ENCODE results near the gene OBSCN. TPM values are rescaled to one million over a fixed set of nuclear protein-coding genes. Genes with fewer than 3 reads are reported as not detected.
A peak's percentile ranks its signal among the peaks of the same experiment; 100 is the strongest.

Gene OBSCN
- total RNA-seq, 1 donor from 2014 or later: 17.5 TPM

DNA sequence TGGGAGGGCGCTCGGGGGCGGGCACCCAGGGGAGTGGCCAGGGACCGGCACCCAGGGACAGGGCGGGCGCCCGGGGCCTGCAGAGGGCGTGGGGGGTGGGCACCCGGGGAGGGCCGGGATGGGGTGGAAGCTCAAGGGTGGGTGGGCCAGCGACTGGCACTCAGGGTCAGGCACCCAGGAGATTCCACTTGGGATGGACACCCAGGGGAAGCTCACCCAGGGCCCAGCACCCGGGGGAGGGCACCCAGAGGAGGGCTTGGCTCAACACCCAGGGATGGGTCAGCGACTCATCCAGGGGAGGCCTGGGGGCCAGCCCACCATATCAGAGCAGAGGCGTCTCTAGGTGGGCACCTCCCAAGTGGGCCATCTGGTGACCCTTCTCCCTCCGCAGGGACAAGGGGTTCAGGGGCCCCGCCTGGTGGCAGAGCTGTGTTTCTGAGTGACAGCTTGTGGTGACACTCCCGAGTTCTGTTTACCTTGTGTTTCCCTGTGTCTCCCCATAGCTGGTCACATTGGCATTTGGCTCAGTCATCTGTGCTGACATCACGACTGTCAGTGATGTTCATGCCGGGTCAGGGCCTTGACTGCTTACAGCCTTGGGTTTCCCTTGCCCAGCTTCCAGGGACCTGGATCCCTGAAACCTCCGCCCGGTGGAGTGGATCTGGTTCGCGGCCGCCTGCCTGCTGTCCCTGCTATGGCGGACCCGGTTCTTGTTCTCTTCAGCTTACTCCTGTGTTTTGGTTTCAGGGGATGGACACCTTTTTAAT lies 41.5 kb upstream of the OBSCN start:
- FAIRE-seq (no peak), DNase-seq (ENCODE audit: low read depth) (peak; percentile 51)
- no peaks in the 10 kb centered on the region for H4K20me1 ChIP-seq (ENCODE audit: insufficient read depth, low read length)
- peak overlapping the region; percentile 99 for H3K9ac ChIP-seq (ENCODE audit: low read length)
- H3K4me3 ChIP-seq (ENCODE audit: insufficient read depth, low read depth, low read length): peak overlapping the region; percentile 73
- H3K4me1 ChIP-seq (ENCODE audit: insufficient read depth, low read length): peaks cover 28% of the 10 kb centered on the region
- peaks cover 10% of the 10 kb centered on the region for H3K4me1 Mint-ChIP-seq (ENCODE audit: low read depth, unreplicated experiment)
- H2AFZ ChIP-seq (ENCODE audit: low read depth, low read length): peak overlapping the region; percentile 67
- H3K36me3 ChIP-seq (ENCODE audit: insufficient read depth, low read length): no peaks in the 10 kb centered on the region
- no peaks in the 10 kb centered on the region for H3K27me3 ChIP-seq (ENCODE audit: insufficient read depth, low read length)
- no peaks in the 10 kb centered on the region for H3K27me3 Mint-ChIP-seq (ENCODE audit: low read depth, unreplicated experiment)
- peaks cover 2% of the 10 kb centered on the region for H3K9me3 Mint-ChIP-seq (ENCODE audit: unreplicated experiment)
- H3K79me2 ChIP-seq (ENCODE audit: insufficient read depth, low read length): peaks cover 34% of the 10 kb centered on the region
- TF ChIP-seq EZH2 (IDR thresholded peaks at IDR 0.05; ENCODE audit: insufficient read depth, low read length): no peak
- TF ChIP-seq, protein P1, sequence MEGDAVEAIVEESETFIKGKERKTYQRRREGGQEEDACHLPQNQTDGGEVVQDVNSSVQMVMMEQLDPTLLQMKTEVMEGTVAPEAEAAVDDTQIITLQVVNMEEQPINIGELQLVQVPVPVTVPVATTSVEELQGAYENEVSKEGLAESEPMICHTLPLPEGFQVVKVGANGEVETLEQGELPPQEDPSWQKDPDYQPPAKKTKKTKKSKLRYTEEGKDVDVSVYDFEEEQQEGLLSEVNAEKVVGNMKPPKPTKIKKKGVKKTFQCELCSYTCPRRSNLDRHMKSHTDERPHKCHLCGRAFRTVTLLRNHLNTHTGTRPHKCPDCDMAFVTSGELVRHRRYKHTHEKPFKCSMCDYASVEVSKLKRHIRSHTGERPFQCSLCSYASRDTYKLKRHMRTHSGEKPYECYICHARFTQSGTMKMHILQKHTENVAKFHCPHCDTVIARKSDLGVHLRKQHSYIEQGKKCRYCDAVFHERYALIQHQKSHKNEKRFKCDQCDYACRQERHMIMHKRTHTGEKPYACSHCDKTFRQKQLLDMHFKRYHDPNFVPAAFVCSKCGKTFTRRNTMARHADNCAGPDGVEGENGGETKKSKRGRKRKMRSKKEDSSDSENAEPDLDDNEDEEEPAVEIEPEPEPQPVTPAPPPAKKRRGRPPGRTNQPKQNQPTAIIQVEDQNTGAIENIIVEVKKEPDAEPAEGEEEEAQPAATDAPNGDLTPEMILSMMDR (IDR thresholded peaks at IDR 0.05; ENCODE audit: insufficient read depth, low read depth, low read length): no peak
- H3K4me2 ChIP-seq (ENCODE audit: low read length): peak overlapping the region; percentile 94
- peak overlapping the region; percentile 82 for H3K4me3 Mint-ChIP-seq (ENCODE audit: unreplicated experiment)
- H3K9me3 ChIP-seq (ENCODE audit: insufficient read depth, low read depth, low read length): no peaks in the 10 kb centered on the region
- peaks cover 4% of the 10 kb centered on the region for H3K36me3 Mint-ChIP-seq (ENCODE audit: low read depth, unreplicated experiment)
- peak overlapping the region; percentile 89 for H3K27ac Mint-ChIP-seq (ENCODE audit: unreplicated experiment)
- H3K27ac ChIP-seq (ENCODE audit: low read depth, low read length): peak overlapping the region; percentile 91

DNA sequence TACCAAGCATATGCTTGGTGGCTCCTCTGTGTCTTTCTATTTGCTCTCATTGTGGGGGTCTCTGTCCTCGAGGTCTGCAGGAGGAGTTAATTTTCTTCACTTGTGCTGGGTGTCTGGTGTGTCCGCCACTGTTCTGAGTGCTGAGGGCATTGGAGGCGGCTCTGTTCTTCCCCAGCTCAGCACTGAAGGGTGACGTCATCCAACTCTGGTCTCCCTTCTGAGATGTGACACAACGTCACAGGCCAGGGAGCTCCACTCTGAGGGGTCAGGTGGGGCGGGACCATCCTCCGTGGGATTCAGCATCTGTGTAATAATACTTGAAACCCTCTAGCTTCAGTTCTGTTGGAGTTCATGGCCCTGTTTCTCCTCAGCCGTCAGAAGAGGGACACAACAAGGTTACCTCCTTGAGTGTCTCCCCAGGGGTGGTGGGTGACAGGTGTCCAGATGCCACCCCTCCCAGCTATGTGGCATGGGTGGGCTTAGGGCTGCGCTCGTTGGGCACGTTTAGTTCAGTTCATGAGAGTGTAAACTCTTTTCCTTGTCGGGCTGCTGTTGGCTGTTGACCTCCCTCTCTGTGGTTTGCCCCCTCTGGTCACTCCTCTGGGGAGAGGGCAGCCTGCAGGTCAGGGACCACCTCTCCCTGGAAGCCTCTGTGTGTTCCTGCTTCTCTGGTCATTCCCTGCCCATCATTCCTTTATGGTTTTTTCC lies 39.1 kb upstream of the OBSCN start:
- Histone ChIP-seq H3K9ac (ENCODE audit: low read length) (no peak overlapping the region), H3K4me1 (ENCODE audit: insufficient read depth, low read length) (peaks cover 11% of the 10 kb centered on the region), H3K36me3 (ENCODE audit: insufficient read depth, low read length) (no peaks in the 10 kb centered on the region), H3K4me2 (ENCODE audit: low read length) (no peak overlapping the region), H3K9me3 (ENCODE audit: insufficient read depth, low read depth, low read length) (no peaks in the 10 kb centered on the region), H3K27ac (ENCODE audit: low read depth, low read length) (no peak overlapping the region), H3K4me3 (ENCODE audit: insufficient read depth, low read depth, low read length) (no peak overlapping the region), H4K20me1 (ENCODE audit: insufficient read depth, low read length) (peaks cover 14% of the 10 kb centered on the region), H2AFZ (ENCODE audit: low read depth, low read length) (no peak overlapping the region), H3K79me2 (ENCODE audit: insufficient read depth, low read length) (peaks cover 52% of the 10 kb centered on the region), H3K27me3 (ENCODE audit: insufficient read depth, low read length) (no peaks in the 10 kb centered on the region)
- no peak for TF ChIP-seq EZH2 (IDR thresholded peaks at IDR 0.05; ENCODE audit: insufficient read depth, low read length)
- TF ChIP-seq, protein P1 (IDR thresholded peaks at IDR 0.05; ENCODE audit: insufficient read depth, low read depth, low read length): no peak
- Mint-ChIP-seq H3K27me3 (ENCODE audit: low read depth, unreplicated experiment) (no peaks in the 10 kb centered on the region), H3K9me3 (ENCODE audit: unreplicated experiment) (peaks cover 2% of the 10 kb centered on the region), H3K4me3 (ENCODE audit: unreplicated experiment) (no peak overlapping the region), H3K27ac (ENCODE audit: unreplicated experiment) (peak overlapping the region; percentile 18), H3K4me1 (ENCODE audit: low read depth, unreplicated experiment) (peaks cover 10% of the 10 kb centered on the region), H3K36me3 (ENCODE audit: low read depth, unreplicated experiment) (peaks cover 10% of the 10 kb centered on the region)
- no peak for DNase-seq (ENCODE audit: low read depth)
- no peak for FAIRE-seq
